Neural progenitor cell (in vitro differentiated cells): ENCODE measurements around the gene NDUFB2.

Source experiments
- CTCF ChIP-seq: fragments of 200-600 bp; sonication (generic); IDR thresholded peaks from 2 replicates; pipeline ENCODE4 v1.5.1; 2017; ENCODE audit warnings: antibody characterized with exemption, mild to moderate bottlenecking
- EZH2phosphoT487 ChIP-seq: fragments of 200-600 bp; sonication (generic); IDR thresholded peaks from 2 replicates; pipeline ENCODE4 v1.6.1; 2017; ENCODE audit warnings: antibody characterized with exemption

- TF ChIP-seq CTCF = no peak
- TF ChIP-seq EZH2phosphoT487 = no peak
Observed at GRCh38 chr7:140675726-140676125, 20.8 kb upstream of the NDUFB2 start.
